Left ventricle myocardium inferior (tissue), 1 donor: ENCODE results near the gene DOCK4. TPM values are rescaled to one million over a fixed set of nuclear protein-coding genes. Genes with fewer than 3 reads are reported as not detected.

Source experiments
- DNase-seq: peaks from one replicate; pipeline ENCODE4 v3.0.0-alpha.2; 2020
- H3K27ac ChIP-seq: fragments of 200-600 bp; replicated peaks from 2 replicates; pipeline ENCODE4 v1.8.0; 2021
- H3K27me3 ChIP-seq: fragments of 200-600 bp; 2 replicates; pipeline ENCODE4 v1.8.0; 2021; ENCODE audit warnings: low read depth
- H3K36me3 ChIP-seq: fragments of 200-600 bp; 2 replicates; pipeline ENCODE4 v1.8.0; 2021
- H3K4me1 ChIP-seq: fragments of 200-600 bp; 2 replicates; pipeline ENCODE4 v1.8.0; 2021
- H3K4me3 ChIP-seq: fragments of 200-600 bp; 2 replicates; pipeline ENCODE4 v1.8.0; 2021; ENCODE audit warnings: mild to moderate bottlenecking, moderate library complexity
- H3K9me3 ChIP-seq: fragments of 200-600 bp; replicated peaks from 2 replicates; pipeline ENCODE4 v1.8.0; 2021
- CTCF ChIP-seq: fragments of 200-600 bp; IDR thresholded peaks from 2 replicates; pipeline ENCODE4 v1.8.0; 2021; ENCODE audit warnings: antibody characterized with exemption, mild to moderate bottlenecking, borderline replicate concordance
- intact Hi-C: fragments of 100-400 bp; cut with micrococcal nuclease; formaldehyde crosslinking; loops from one replicate; pipeline ENCODE4 v1.11.0; 2022
- total RNA-seq: library from RNA; stranded (reverse); fragmentation: NEBNext Ultra II Directional; extraction: Animal tissue kit (Norgen Biotek cat#: 25700); gene quantifications from one replicate; pipeline ENCODE4 v1.2.1, GENCODE V29; 2021
- donor health status: DM: no; HTN: yes; CAD: no; lungs with severe emphysema.

Gene DOCK4
- total RNA-seq, 1 donor from 2014 or later, result 15.2 TPM

DNA sequence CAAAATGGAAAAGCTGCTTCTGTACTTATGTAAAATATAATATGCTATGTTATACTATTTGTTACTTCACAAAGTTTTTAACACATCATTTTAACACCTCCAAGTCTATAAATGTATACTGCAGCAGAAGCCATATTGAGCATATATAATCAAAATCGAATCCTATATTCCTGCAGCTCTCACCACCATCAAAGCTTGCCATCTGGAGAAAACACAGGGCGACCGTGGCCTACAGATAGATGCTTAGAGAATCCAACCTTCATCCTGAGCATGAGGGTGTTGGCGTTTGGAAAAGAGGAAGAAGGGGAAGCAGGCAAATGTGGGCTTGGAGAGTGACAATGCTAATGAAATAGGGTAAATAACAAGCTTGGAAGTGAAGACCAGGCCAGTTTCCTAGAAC, 385.2 kb downstream of the DOCK4 start:
- peaks cover 32% of the 10 kb centered on the region for H3K36me3 ChIP-seq
- H3K4me3 ChIP-seq, result no peak overlapping the region
- H3K4me1 ChIP-seq, result no peaks in the 10 kb centered on the region
- intact Hi-C loops, result no loop called here
- TF ChIP-seq CTCF, result no peak
- H3K27me3 ChIP-seq, result no peaks in the 10 kb centered on the region
- no peaks in the 10 kb centered on the region for H3K9me3 ChIP-seq
- DNase-seq, result no peak
- H3K27ac ChIP-seq, result no peak overlapping the region

DNA sequence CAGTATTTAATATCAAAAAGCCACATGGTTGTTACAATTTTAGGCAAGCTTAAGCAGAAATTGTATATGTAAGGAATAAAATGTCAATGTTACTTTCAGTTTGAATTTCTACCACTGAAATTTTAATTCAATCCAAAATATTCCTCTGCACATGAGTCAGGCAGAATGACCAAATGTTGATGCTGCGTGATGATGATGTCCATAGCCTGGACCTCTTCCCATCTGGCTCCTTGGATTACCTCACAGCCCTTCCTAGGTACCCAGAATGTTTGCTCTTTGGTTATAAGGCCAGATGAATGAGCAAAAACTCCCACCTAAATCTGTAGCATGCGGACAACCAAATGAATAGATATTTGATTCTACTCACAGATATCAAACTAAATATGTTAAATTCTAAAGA, 385.6 kb downstream of the DOCK4 start:
- no peak for DNase-seq
- H3K9me3 ChIP-seq, result no peaks in the 10 kb centered on the region
- H3K4me1 ChIP-seq, result no peaks in the 10 kb centered on the region
- no peaks in the 10 kb centered on the region for H3K27me3 ChIP-seq
- no peak for TF ChIP-seq CTCF
- H3K36me3 ChIP-seq, result peaks cover 32% of the 10 kb centered on the region
- no peak overlapping the region for H3K4me3 ChIP-seq
- intact Hi-C loops, result no loop called here
- H3K27ac ChIP-seq, result no peak overlapping the region

DNA sequence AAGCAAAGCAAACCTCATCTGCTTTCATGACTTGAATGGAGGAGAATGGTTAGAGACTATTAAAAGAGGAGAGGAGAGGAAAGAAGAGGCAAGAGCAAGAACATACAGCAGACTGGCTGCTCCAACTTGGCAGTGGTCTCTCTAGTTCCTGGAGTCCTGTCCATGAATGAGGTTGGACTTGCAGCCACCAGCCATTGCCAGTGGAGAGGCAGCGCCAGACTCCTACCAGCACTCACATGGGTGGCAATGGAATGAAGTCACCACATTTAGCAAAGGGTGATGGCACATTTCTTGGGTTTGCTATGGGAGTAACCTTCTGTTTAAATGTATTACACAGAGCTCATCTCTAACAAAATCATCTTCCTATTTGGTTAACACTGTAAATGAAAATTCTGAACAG, 386.1 kb downstream of the DOCK4 start:
- H3K27ac ChIP-seq, result no peak overlapping the region
- TF ChIP-seq CTCF, result no peak
- no peaks in the 10 kb centered on the region for H3K27me3 ChIP-seq
- H3K9me3 ChIP-seq, result no peaks in the 10 kb centered on the region
- H3K36me3 ChIP-seq, result peaks cover 32% of the 10 kb centered on the region
- DNase-seq, result no peak
- intact Hi-C loops, result no loop called here
- H3K4me1 ChIP-seq, result no peaks in the 10 kb centered on the region
- no peak overlapping the region for H3K4me3 ChIP-seq

DNA sequence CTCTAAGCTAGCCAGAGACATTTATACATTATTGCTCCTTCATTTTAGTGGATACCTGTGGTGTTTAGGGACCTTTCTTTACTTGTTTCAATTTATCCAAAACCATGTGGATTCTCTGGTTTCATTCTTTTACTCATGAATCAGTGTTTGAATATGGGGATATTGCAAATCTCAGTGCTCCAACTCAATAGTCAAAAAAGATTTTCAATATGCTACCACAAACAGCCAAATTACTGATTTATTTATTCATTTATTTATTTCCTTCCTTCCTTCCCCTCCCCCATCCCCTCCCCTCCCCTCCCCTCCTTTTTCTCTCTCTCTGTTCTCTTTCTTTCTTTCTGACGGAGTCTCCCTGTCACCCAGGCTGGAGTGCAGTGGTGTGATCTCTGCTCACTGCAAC, 390.8 kb downstream of the DOCK4 start:
- Histone ChIP-seq H3K36me3 (peaks cover 28% of the 10 kb centered on the region), H3K9me3 (no peaks in the 10 kb centered on the region), H3K4me1 (no peaks in the 10 kb centered on the region), H3K4me3 (no peak overlapping the region), H3K27me3 (no peaks in the 10 kb centered on the region), H3K27ac (no peak overlapping the region)
- no peak for TF ChIP-seq CTCF
- DNase-seq, result no peak
- intact Hi-C loops, result no loop called here

- no peak overlapping the region for H3K4me3 ChIP-seq
- H3K27ac ChIP-seq, result no peak overlapping the region
- DNase-seq, result no peak
- intact Hi-C loops, result no loop called here
- no peaks in the 10 kb centered on the region for H3K27me3 ChIP-seq
- peaks cover 38% of the 10 kb centered on the region for H3K36me3 ChIP-seq
- H3K4me1 ChIP-seq, result no peaks in the 10 kb centered on the region
- no peak for TF ChIP-seq CTCF
- H3K9me3 ChIP-seq, result no peaks in the 10 kb centered on the region
Measured at GRCh38 chr7:111813306-111813705, 392.9 kb downstream of the DOCK4 start.

DNA sequence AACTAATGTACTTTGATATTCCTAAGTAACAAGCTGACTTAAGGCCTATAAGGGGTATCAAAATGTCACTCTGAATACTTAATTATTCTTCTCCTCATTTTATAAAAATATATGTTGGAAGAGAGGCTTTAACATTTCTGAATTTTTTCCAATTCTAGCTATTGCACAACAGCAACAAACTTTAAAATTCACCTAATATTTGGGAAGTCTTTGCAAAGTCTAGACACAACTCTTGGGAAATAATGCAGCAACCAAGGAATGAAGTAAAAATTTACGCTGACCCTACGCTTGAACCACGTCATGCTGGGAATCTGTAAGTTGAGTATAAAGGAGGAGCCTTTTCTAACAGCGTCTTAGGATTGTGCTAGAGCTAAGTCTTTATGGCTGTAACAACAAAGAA, 400.0 kb downstream of the DOCK4 start:
- intact Hi-C loops, result no loop called here
- Histone ChIP-seq H3K27ac (no peak overlapping the region), H3K36me3 (peaks cover 59% of the 10 kb centered on the region), H3K4me3 (no peak overlapping the region), H3K27me3 (no peaks in the 10 kb centered on the region), H3K4me1 (peaks cover 27% of the 10 kb centered on the region), H3K9me3 (peaks cover 10% of the 10 kb centered on the region)
- no peak for DNase-seq
- TF ChIP-seq CTCF, result no peak
